ENCODE measurements around the gene PRKAR1B.

- TF ChIP-seq ZNF274 (IDR thresholded peaks at IDR 0.05; ENCODE audit: low read depth, low read length) (no peak), SUZ12 (IDR thresholded peaks at IDR 0.05; ENCODE audit: extremely low read depth, insufficient read depth, insufficient read length) (no peak)
Observed at GRCh38 chr7:696426-696811, 30.7 kb downstream of the PRKAR1B start.

All from NT2/D1 (cell line).